Liver (tissue), 10 donors: Measurements from ENCODE around the gene ZNF79. TPM values are rescaled to one million over a fixed set of nuclear protein-coding genes. Genes with fewer than 3 reads are reported as not detected.
A peak's percentile ranks its signal among the peaks of the same experiment; 100 is the strongest.

ENCODE experiments used
- DNase-seq: peaks from one replicate; pipeline ENCODE4 v3.0.0-alpha.2; 2017; ENCODE audit warnings: low spot score
- H3K27ac ChIP-seq, 2 donors: one replicate each; pipeline ENCODE4 v1.7.0; 2013; ENCODE audit warnings: inconsistent platforms in 2 of 2, low read length in 2 of 2, control low read depth in 1 of 2, low read depth in 1 of 2, mild to moderate bottlenecking in 1 of 2
- H3K27me3 ChIP-seq, 4 donors: one replicate each; pipeline versions ENCODE4 v1.6.1 to v1.7.0; 2013; ENCODE audit warnings: low read length in 3 of 4, inconsistent platforms in 1 of 4, mild to moderate bottlenecking in 1 of 4, moderate library complexity in 1 of 4; ENCODE audit not compliant: control insufficient read depth in 4 of 4, insufficient read depth in 4 of 4
- H3K36me3 ChIP-seq, 4 donors: one replicate each; pipeline versions ENCODE4 v1.6.1 to v1.7.0; 2013; ENCODE audit warnings: low read length in 3 of 4, mild to moderate bottlenecking in 3 of 4, low read depth in 1 of 4, moderate library complexity in 1 of 4; ENCODE audit not compliant: control insufficient read depth in 4 of 4, insufficient read depth in 3 of 4
- H3K4me1 ChIP-seq, 4 donors: one replicate each; pipeline versions ENCODE4 v1.6.1 to v1.7.0; 2013; ENCODE audit warnings: low read length in 3 of 4, mild to moderate bottlenecking in 3 of 4, moderate library complexity in 1 of 4; ENCODE audit not compliant: control insufficient read depth in 4 of 4, insufficient read depth in 4 of 4
- H3K4me3 ChIP-seq, 3 donors: one replicate each; pipeline versions ENCODE4 v1.6.1 to v1.7.0; 2013; ENCODE audit warnings: low read length in 3 of 3, control low read depth in 1 of 3, low read depth in 1 of 3, mild to moderate bottlenecking in 1 of 3
- H3K9ac ChIP-seq, 2 donors: one replicate each; pipeline ENCODE4 v1.7.0; 2013; ENCODE audit warnings: low read length in 2 of 2, mild to moderate bottlenecking in 2 of 2, moderate library complexity in 2 of 2, control low read depth in 1 of 2, low read depth in 1 of 2
- H3K9me3 ChIP-seq, 4 donors: one replicate each; pipeline versions ENCODE4 v1.6.1 to v1.7.0; 2013; ENCODE audit warnings: low read length in 3 of 4; ENCODE audit not compliant: control insufficient read depth in 4 of 4
- ATF3 ChIP-seq: IDR thresholded peaks from 2 replicates; pipeline ENCODE4 v1.6.1; 2016; ENCODE audit warnings: antibody characterized with exemption
- CTCF ChIP-seq: fragments of 150-350 bp; IDR thresholded peaks from 2 replicates; pipeline ENCODE4 v1.5.1; 2017; ENCODE audit warnings: improper control_type of control experiment, low read depth, low read length; ENCODE audit not compliant: missing input control
- EGR1 ChIP-seq, 2 donors: IDR thresholded peaks; 2 replicates each; pipeline ENCODE4 v1.6.1; 2016 to 2018; ENCODE audit warnings: antibody characterized with exemption in 2 of 2, low read depth in 2 of 2
- FOXA2 ChIP-seq: IDR thresholded peaks from 2 replicates; pipeline ENCODE4 v1.6.1; 2016; ENCODE audit warnings: antibody characterized with exemption
- GABPA ChIP-seq, 2 donors: IDR thresholded peaks in 1 of 2; conservative IDR thresholded peaks in 1 of 2; 2 replicates each; pipeline ENCODE4 v1.6.1; 2016; ENCODE audit warnings: antibody characterized with exemption in 2 of 2, mild to moderate bottlenecking in 1 of 2, moderate library complexity in 1 of 2
- HNF4A ChIP-seq, 2 donors: conservative IDR thresholded peaks; 2 replicates each; pipeline ENCODE4 v1.6.1; 2016; ENCODE audit warnings: antibody characterized with exemption in 2 of 2, mild to moderate bottlenecking in 2 of 2
- HNF4G ChIP-seq: IDR thresholded peaks from 2 replicates; pipeline ENCODE4 v1.6.1; 2016; ENCODE audit warnings: antibody characterized with exemption
- JUND ChIP-seq, 2 donors: IDR thresholded peaks; 2 replicates each; pipeline ENCODE4 v1.6.1; 2016; ENCODE audit warnings: antibody characterized with exemption in 2 of 2
- NR2F2 ChIP-seq: IDR thresholded peaks from 2 replicates; pipeline ENCODE4 v1.6.1; 2016; ENCODE audit warnings: antibody characterized with exemption
- RAD21 ChIP-seq, 2 donors: IDR thresholded peaks; 2 replicates each; pipeline ENCODE4 v1.6.1; 2016; ENCODE audit warnings: antibody characterized with exemption in 2 of 2, mild to moderate bottlenecking in 2 of 2
- RXRA ChIP-seq, 2 donors: IDR thresholded peaks; 2 replicates each; pipeline ENCODE4 v1.6.1; 2017 to 2018; ENCODE audit warnings: antibody characterized with exemption in 2 of 2, mild to moderate bottlenecking in 1 of 2
- SP1 ChIP-seq: IDR thresholded peaks from 2 replicates; pipeline ENCODE4 v1.6.1; 2018; ENCODE audit warnings: antibody characterized with exemption, mild to moderate bottlenecking
- TAF1 ChIP-seq: conservative IDR thresholded peaks from 2 replicates; pipeline ENCODE4 v1.6.1; 2016; ENCODE audit warnings: antibody characterized with exemption, mild to moderate bottlenecking
- YY1 ChIP-seq: IDR thresholded peaks from 2 replicates; pipeline ENCODE4 v1.6.1; 2016; ENCODE audit warnings: antibody characterized with exemption, mild to moderate bottlenecking
- ZBTB33 ChIP-seq: IDR thresholded peaks from 2 replicates; pipeline ENCODE4 v1.6.1; 2016; ENCODE audit warnings: antibody characterized with exemption
- WGBS: extraction: QIAGEN DNeasy Blood & Tissue Kit; methylation state at CpG from one replicate; pipeline ENCODE4 v1.1.7; 2013; 5-methylcytosine and 5-hydroxymethylcytosine counted together
- polyA plus RNA-seq, 2 donors: library from polyadenylated mRNA; stranded (reverse) in 1 of 2; unstranded in 1 of 2; fragments of 200-250 nt in 1 of 2; fragments of >200 nt in 1 of 2; fragmentation: Nextera tagmentation in 1 of 2; extraction: Ambion mirVana in 1 of 2; gene quantifications; one replicate each; pipeline versions ENCODE4 v1.2.1 to v1.2.3, GENCODE V29; 2013 to 2015
- small RNA-seq: library from RNA; depleted of rRNA; stranded (forward); fragments of <200 nt; gene quantifications from one replicate; pipeline ENCODE3, GENCODE V24; 2014
- total RNA-seq, 2 donors: library from RNA; depleted of rRNA; stranded (reverse); fragments of >200 nt; gene quantifications; one replicate each; pipeline ENCODE4 v1.2.3, GENCODE V29; 2014
- donor health status: healthy.
- donor health status: healthy.
- donor health status: healthy.
- donor health status: healthy.
- donor health status: healthy.

The ZNF79 gene
- total and polyA plus RNA-seq, 4 donors: 2.2 to 6.9 (median 4.2) TPM

GRCh38 chr9:127493592-127494303 lies 69.6 kb downstream of the ZNF79 start:
- Histone ChIP-seq H3K4me1 (peaks cover 0 to 3% (median 1%) of the 10 kb centered on the region in 4 donors), H3K27me3 (no peaks in the 10 kb centered on the region), H3K4me3 (no peak overlapping the region), H3K9ac (no peak overlapping the region), H3K36me3 (peaks cover 9 to 69% (median 26%) of the 10 kb centered on the region in 4 donors), H3K9me3 (no peaks in the 10 kb centered on the region), H3K27ac (no peak overlapping the region)
- 92% methylated on average over 22 of the region's 22 CpGs for WGBS
- DNase-seq: no peak
- TF ChIP-seq RXRA (IDR thresholded peaks at IDR 0.05): no peak
- no peak for TF ChIP-seq CTCF
- no peak for TF ChIP-seq JUND (IDR thresholded peaks at IDR 0.05)
- no peak for TF ChIP-seq ATF3
- TF ChIP-seq TAF1: no peak
- TF ChIP-seq YY1: no peak
- TF ChIP-seq GABPA (IDR thresholded peaks at IDR 0.05 in 1 of 2, conservative IDR thresholded peaks at IDR 0.05 in 1 of 2): no peak
- no peak for TF ChIP-seq SP1
- no peak for TF ChIP-seq HNF4G

GRCh38 chr9:127494304-127494702 lies 70.1 kb downstream of the ZNF79 start:
- Histone ChIP-seq H3K9me3 (no peaks in the 10 kb centered on the region), H3K4me3 (no peak overlapping the region), H3K27ac (no peak overlapping the region), H3K27me3 (no peaks in the 10 kb centered on the region), H3K9ac (no peak overlapping the region), H3K36me3 (peaks cover 5 to 63% (median 25%) of the 10 kb centered on the region in 4 donors), H3K4me1 (peaks cover 0 to 3% (median 1%) of the 10 kb centered on the region in 4 donors)
- no peak for TF ChIP-seq RAD21 (IDR thresholded peaks at IDR 0.05)
- TF ChIP-seq FOXA2: no peak
- no peak for TF ChIP-seq HNF4G
- no peak for TF ChIP-seq JUND (IDR thresholded peaks at IDR 0.05)
- no peak for TF ChIP-seq NR2F2
- no peak for TF ChIP-seq EGR1 (IDR thresholded peaks at IDR 0.05; ENCODE audit: low read depth in 2 of 2)
- no peak for TF ChIP-seq GABPA (IDR thresholded peaks at IDR 0.05 in 1 of 2, conservative IDR thresholded peaks at IDR 0.05 in 1 of 2)
- no peak for TF ChIP-seq ZBTB33
- TF ChIP-seq HNF4A (conservative IDR thresholded peaks at IDR 0.05): no peak
- TF ChIP-seq YY1: no peak
- no peak for TF ChIP-seq TAF1
- no peak for TF ChIP-seq SP1
- no peak for TF ChIP-seq RXRA (IDR thresholded peaks at IDR 0.05)
- 86% methylated on average over 9 of the region's 9 CpGs for WGBS
- DNase-seq: no peak

Small RNA genes lying within 50 kb of the gene (small RNA-seq; reads per million reads assigned to genes)
- gene RF00019 (not detected), gene SNORA65 (54.3 reads per million, percentile 97 among the genes with 10 or more reads in this experiment)

Other genes starting within 250 kb of the ZNF79 start
- gene GARNL3, start 159.6 kb upstream of the ZNF79 start, total RNA-seq: 1 to 10 TPM in 1 of 2 donors, under 1 TPM in 1; 0.89 to 6.7 TPM
- 1 to 10 TPM; 1.1 to 5.9 TPM for gene GARNL3, start 159.6 kb upstream of the ZNF79 start, polyA plus RNA-seq
- gene SLC2A8, start 27.2 kb upstream of the ZNF79 start, total RNA-seq: 10 to 100 TPM; 10.9 to 18.7 TPM
- 10 to 100 TPM; 21.1 to 24.5 TPM for gene SLC2A8, start 27.2 kb upstream of the ZNF79 start, polyA plus RNA-seq
- 100 to 1,000 TPM; 394 to 576 TPM for gene RPL12, start 27.0 kb downstream of the ZNF79 start, total RNA-seq
- 100 to 1,000 TPM; 289 to 829 TPM for gene RPL12, start 27.0 kb downstream of the ZNF79 start, polyA plus RNA-seq
- gene LRSAM1, start 27.1 kb downstream of the ZNF79 start, total RNA-seq: 1 to 10 TPM; 7.4 to 9.7 TPM
- 1 to 10 TPM; 6.6 to 6.7 TPM for gene LRSAM1, start 27.1 kb downstream of the ZNF79 start, polyA plus RNA-seq
- 1 to 10 TPM; 1.7 to 4.6 TPM for gene STXBP1, start 187.9 kb downstream of the ZNF79 start, total RNA-seq
- gene STXBP1, start 187.9 kb downstream of the ZNF79 start, polyA plus RNA-seq: 1 to 10 TPM; 2.2 to 2.3 TPM